HG03460 (cell line): ENCODE data around the gene SESN1.

ENCODE experiments used
- ATAC-seq: cut with Tn5 transposase; IDR thresholded peaks from one replicate; pipeline ENCODE4 v1.9.1; 2021; ENCODE audit not compliant: unreplicated experiment

SESN1 gene

GRCh38 chr6:109062216-109062615 is 32.4 kb downstream of the SESN1 start:
- no peak for ATAC-seq

- no peak for ATAC-seq
Observed at GRCh38 chr6:109060571-109060970, 34.1 kb downstream of the SESN1 start.

- no peak for ATAC-seq
Observed at GRCh38 chr6:109059571-109060021, 35.0 kb downstream of the SESN1 start.

GRCh38 chr6:109059153-109059552 is 35.5 kb downstream of the SESN1 start:
- ATAC-seq, result no peak

GRCh38 chr6:109058620-109059019 is 36.0 kb downstream of the SESN1 start:
- no peak for ATAC-seq

GRCh38 chr6:109056661-109057060 is 38.0 kb downstream of the SESN1 start:
- ATAC-seq, result no peak

- ATAC-seq, result no peak
Observed at GRCh38 chr6:109055771-109056235, 38.8 kb downstream of the SESN1 start.

- ATAC-seq, result no peak
Observed at GRCh38 chr6:109053336-109053735, 41.3 kb downstream of the SESN1 start.

GRCh38 chr6:109052852-109053251 is 41.8 kb downstream of the SESN1 start:
- no peak for ATAC-seq

GRCh38 chr6:109052018-109052651 is 42.5 kb downstream of the SESN1 start:
- ATAC-seq, result no peak

GRCh38 chr6:109051301-109052017 is 43.2 kb downstream of the SESN1 start:
- no peak for ATAC-seq

- no peak for ATAC-seq
Observed at GRCh38 chr6:109050447-109051102, 44.1 kb downstream of the SESN1 start.

- no peak for ATAC-seq
Observed at GRCh38 chr6:109050012-109050411, 44.6 kb downstream of the SESN1 start.

GRCh38 chr6:109048670-109049415 is 45.8 kb downstream of the SESN1 start:
- ATAC-seq, result no peak

- no peak for ATAC-seq
Observed at GRCh38 chr6:109048176-109048575, 46.5 kb downstream of the SESN1 start.

- no peak for ATAC-seq
Observed at GRCh38 chr6:109045493-109045892, 49.2 kb downstream of the SESN1 start.

- ATAC-seq, result no peak
Observed at GRCh38 chr6:109039795-109040194, 54.9 kb downstream of the SESN1 start.

GRCh38 chr6:109038837-109039398 is 55.7 kb downstream of the SESN1 start:
- ATAC-seq, result no peak

GRCh38 chr6:109036574-109037294 is 57.9 kb downstream of the SESN1 start:
- no peak for ATAC-seq

- no peak for ATAC-seq
Observed at GRCh38 chr6:109034526-109034925, 60.1 kb downstream of the SESN1 start.
